Left lung (tissue), 10 donors: ENCODE results near the gene MTMR11. TPM values are rescaled to one million over a fixed set of nuclear protein-coding genes. Genes with fewer than 3 reads are reported as not detected.

Experiments used
- ATAC-seq: fragments of 200-7000 bp; cut with Tn5 transposase; one replicate; pipeline ENCODE4 v1.9.1; 2020; ENCODE audit warnings: moderate library complexity
- DNase-seq, 4 donors: peaks; one replicate each; pipeline ENCODE4 v3.0.0-alpha.2; 2013 to 2020
- H3K27ac ChIP-seq, 2 donors: fragments of 200-600 bp; sonication (generic) in 1 of 2; one replicate each; pipeline versions ENCODE4 v1.5.0 to v1.8.0; 2020 to 2021
- H3K27me3 ChIP-seq, 2 donors: fragments of 200-600 bp; sonication (generic) in 1 of 2; one replicate each; pipeline versions ENCODE4 v1.5.0 to v1.8.0; 2020 to 2021
- H3K36me3 ChIP-seq, 2 donors: fragments of 200-600 bp; sonication (generic) in 1 of 2; one replicate each; pipeline versions ENCODE4 v1.5.0 to v1.8.0; 2020 to 2021
- H3K4me1 ChIP-seq, 2 donors: fragments of 200-600 bp; one replicate each; pipeline ENCODE4 v1.8.0; 2021
- H3K4me3 ChIP-seq, 2 donors: fragments of 200-600 bp; sonication (generic) in 1 of 2; one replicate each; pipeline versions ENCODE4 v1.5.0 to v1.8.0; 2020 to 2021; ENCODE audit warnings: mild to moderate bottlenecking in 1 of 2
- H3K9me3 ChIP-seq, 2 donors: fragments of 200-600 bp; sonication (generic) in 1 of 2; one replicate each; pipeline versions ENCODE4 v1.5.0 to v1.8.0; 2020 to 2021
- intact Hi-C, 2 donors: fragments of 100-400 bp; cut with DNase I; formaldehyde crosslinking; loops; one replicate each; pipeline versions ENCODE4 v1.11.2 to v1.14.2; 2022
- polyA plus RNA-seq, 6 donors: library from polyadenylated mRNA; unstranded; fragments of 120-200 nt; gene quantifications; one replicate each; pipeline ENCODE4 v1.2.1, GENCODE V29; 2013; ENCODE audit not compliant: insufficient read length in 6 of 6
- total RNA-seq, 2 donors: library from RNA; stranded (reverse); fragmentation: NEBNext Ultra II Directional; extraction: Animal tissue kit (Norgen Biotek cat#: 25700); gene quantifications; one replicate each; pipeline ENCODE4 v1.2.1, GENCODE V29; 2021
- TF ChIP-seq, protein P1 (sequence below), 2 donors: fragments of 200-600 bp; sonication (generic) in 1 of 2; IDR thresholded peaks; one replicate each; pipeline versions ENCODE4 v1.5.0 to v1.8.0; 2021; ENCODE audit warnings: antibody characterized with exemption in 2 of 2
- donor health status: DM: no; HTN: yes; CAD: no.
- donor health status: DM: no; HTN: no; CAD: no.

Gene MTMR11
- total and polyA plus RNA-seq, 8 donors, result 12.7 to 34.2 (median 26.0) TPM

DNA sequence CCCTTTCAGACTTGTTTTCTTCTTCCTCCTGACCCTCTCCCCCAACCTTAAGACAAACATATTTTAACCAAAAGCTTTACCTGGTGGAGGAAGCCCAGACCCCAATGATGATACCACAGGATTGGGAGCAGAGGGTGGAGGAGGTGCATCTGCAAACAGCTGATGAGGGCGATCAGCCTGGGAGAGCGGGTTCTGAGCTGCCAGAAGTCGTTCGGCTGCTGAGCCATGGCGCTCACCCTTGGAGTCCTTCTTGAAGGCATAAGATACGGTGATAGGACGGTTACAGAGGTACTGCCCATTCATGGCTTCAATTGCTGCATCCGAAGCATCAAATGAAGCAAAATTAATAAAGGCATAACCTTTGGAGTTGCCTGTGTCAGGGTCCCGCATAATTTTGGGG lies 10.4 kb downstream of the MTMR11 start:
- TF ChIP-seq, protein P1, sequence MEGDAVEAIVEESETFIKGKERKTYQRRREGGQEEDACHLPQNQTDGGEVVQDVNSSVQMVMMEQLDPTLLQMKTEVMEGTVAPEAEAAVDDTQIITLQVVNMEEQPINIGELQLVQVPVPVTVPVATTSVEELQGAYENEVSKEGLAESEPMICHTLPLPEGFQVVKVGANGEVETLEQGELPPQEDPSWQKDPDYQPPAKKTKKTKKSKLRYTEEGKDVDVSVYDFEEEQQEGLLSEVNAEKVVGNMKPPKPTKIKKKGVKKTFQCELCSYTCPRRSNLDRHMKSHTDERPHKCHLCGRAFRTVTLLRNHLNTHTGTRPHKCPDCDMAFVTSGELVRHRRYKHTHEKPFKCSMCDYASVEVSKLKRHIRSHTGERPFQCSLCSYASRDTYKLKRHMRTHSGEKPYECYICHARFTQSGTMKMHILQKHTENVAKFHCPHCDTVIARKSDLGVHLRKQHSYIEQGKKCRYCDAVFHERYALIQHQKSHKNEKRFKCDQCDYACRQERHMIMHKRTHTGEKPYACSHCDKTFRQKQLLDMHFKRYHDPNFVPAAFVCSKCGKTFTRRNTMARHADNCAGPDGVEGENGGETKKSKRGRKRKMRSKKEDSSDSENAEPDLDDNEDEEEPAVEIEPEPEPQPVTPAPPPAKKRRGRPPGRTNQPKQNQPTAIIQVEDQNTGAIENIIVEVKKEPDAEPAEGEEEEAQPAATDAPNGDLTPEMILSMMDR (IDR thresholded peaks at IDR 0.05), result no peak
- peaks cover 0 to 54% of the 10 kb centered on the region in 2 donors for H3K36me3 ChIP-seq
- peaks cover 7 to 51% of the 10 kb centered on the region in 2 donors for H3K4me1 ChIP-seq
- no peaks in the 10 kb centered on the region for H3K27me3 ChIP-seq
- intact Hi-C loops, result no loop called here
- H3K9me3 ChIP-seq, result no peaks in the 10 kb centered on the region
- ATAC-seq (no peak), DNase-seq (no peak)
- no peak overlapping the region for H3K27ac ChIP-seq
- peak overlapping the region in 1 of 2 donors; percentile 89 for H3K4me3 ChIP-seq

DNA sequence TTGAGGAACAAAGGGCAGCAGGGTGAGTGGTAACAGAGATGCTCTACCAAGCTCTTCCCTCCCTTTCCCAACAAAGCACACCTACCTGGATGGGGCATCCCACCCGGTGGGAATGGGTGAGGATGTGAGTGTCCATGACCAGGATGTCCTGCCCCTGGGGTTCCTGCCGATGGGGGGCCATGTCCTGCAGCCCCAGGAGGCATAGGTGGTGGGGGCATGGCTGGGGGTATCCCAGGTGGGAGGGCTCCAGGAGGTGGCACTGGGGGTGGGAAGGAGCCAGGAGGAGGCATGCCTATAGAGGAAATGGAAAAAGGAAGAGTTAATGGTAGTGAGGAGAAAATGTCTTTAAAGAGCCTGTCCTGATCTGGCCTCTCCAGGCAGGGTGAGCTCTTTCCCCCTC lies 10.9 kb downstream of the MTMR11 start:
- Histone ChIP-seq H3K4me1 (peaks cover 7 to 51% of the 10 kb centered on the region in 2 donors), H3K27me3 (no peaks in the 10 kb centered on the region), H3K36me3 (peaks cover 0 to 56% of the 10 kb centered on the region in 2 donors), H3K9me3 (no peaks in the 10 kb centered on the region), H3K27ac (no peak overlapping the region), H3K4me3 (peak overlapping the region in 1 of 2 donors; percentile 89)
- no peak for ATAC-seq
- DNase-seq, result no peak
- intact Hi-C loops, result no loop called here
- TF ChIP-seq, protein P1 (IDR thresholded peaks at IDR 0.05), result no peak

DNA sequence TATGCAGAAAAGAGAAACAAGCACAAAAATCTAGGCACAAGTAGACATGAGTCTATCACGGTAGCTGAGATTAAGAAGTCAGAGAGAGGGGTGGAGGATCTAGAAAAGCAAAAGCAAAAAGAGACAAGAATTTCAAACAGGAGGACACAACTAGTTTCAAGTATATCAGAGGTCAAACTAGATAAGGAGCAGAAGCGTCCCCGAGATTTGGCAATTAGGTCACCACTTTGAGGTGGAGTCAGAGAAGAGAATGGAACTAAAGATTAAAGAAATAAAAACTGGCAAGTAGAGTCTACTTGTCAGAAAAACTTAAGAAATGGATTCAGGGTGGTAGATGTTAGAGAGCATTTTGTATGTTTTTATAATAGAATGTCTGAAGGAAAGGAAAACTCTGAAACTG lies 11.3 kb downstream of the MTMR11 start:
- intact Hi-C loops, result no loop called here
- Histone ChIP-seq H3K27me3 (no peaks in the 10 kb centered on the region), H3K4me1 (peaks cover 7 to 47% of the 10 kb centered on the region in 2 donors), H3K4me3 (no peak overlapping the region), H3K27ac (no peak overlapping the region), H3K36me3 (peaks cover 0 to 56% of the 10 kb centered on the region in 2 donors), H3K9me3 (no peaks in the 10 kb centered on the region)
- TF ChIP-seq, protein P1 (IDR thresholded peaks at IDR 0.05), result no peak
- ATAC-seq, result no peak
- DNase-seq, result no peak

DNA sequence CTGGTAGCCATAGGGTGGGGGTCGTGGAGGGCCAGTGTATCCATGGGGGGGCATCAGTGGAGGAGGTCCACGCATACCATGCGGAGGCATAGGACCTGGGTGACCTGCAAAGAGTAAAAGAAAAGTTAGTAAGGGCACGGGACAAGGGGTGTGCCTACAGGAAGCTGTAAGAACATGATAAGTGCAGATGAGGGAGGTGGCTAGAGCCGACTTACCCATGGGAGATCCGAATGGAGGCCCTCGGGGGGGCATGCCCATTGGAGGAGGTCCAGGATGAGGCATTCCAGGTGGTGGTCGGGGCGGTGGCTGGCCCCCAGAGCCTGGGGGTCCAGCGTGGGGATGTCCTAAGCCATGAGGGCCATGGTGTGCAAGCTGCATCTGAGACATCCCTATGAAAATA lies 13.1 kb downstream of the MTMR11 start:
- peaks cover 0 to 1% of the 10 kb centered on the region in 2 donors for H3K27me3 ChIP-seq
- TF ChIP-seq, protein P1 (IDR thresholded peaks at IDR 0.05), result no peak
- intact Hi-C loops, result no loop called here
- peaks cover 0 to 56% of the 10 kb centered on the region in 2 donors for H3K36me3 ChIP-seq
- H3K27ac ChIP-seq, result no peak overlapping the region
- H3K4me3 ChIP-seq, result no peak overlapping the region
- DNase-seq (no peak), ATAC-seq (no peak)
- H3K9me3 ChIP-seq, result no peaks in the 10 kb centered on the region
- peaks cover 7 to 32% of the 10 kb centered on the region in 2 donors for H3K4me1 ChIP-seq

DNA sequence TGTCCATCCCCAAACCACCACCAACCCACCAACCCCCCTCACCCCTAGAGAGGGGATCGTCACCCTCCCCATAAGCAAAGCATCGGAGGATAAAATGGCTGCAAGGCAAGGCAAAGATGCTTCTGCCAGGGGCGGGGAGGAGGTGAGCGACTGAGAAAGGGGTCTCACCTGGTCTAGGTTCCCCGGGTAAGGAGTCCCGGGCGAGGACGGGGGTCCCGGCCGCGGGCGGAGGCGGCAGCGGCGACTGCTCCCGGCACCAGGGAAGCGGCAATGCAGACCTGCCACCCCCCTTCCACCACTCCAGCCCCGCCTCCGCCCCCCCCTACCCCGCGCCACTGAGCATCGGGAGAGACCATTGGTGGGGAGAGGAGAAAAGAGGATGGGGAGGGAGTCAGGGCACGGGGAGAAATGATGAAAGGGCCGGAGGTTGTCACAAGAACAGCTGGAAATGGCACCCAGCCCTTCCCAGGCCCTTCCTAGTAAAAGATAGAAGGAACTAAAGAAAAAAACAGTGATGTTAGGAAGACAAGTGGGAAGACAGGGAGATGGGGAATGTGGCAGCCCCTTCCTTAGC lies 19.0 kb downstream of the MTMR11 start, which contains the start of gene SV2A:
SV2A (minus strand) TSS at position 274 of the 574 bp plus-strand sequence. CDS start 4,004 bp downstream, outside the sequence.
- Histone ChIP-seq H3K27me3 (peaks cover 0 to 23% of the 10 kb centered on the region in 2 donors), H3K36me3 (peaks cover 0 to 16% of the 10 kb centered on the region in 2 donors), H3K4me1 (peaks cover 0 to 24% of the 10 kb centered on the region in 2 donors), H3K27ac (no peak within 1 kb of the TSS), H3K9me3 (no peaks in the 10 kb centered on the region), H3K4me3 (peak within 1 kb of the TSS; percentile 22 to 30)
- peak; percentile 60 for ATAC-seq
- TF ChIP-seq, protein P1 (IDR thresholded peaks at IDR 0.05), result no peak
- intact Hi-C loops, result no loop called here
- DNase-seq, result peak in 1 of 4 donors; percentile 52
